B cell (primary cell): ENCODE data around the gene SHOX.

Experiments used
- CTCF ChIP-seq: fragments of 200-600 bp; IDR thresholded peaks from one replicate; pipeline ENCODE4 v1.8.0; 2022; ENCODE audit warnings: antibody characterized with exemption, mild to moderate bottlenecking
- EZH2 ChIP-seq: IDR thresholded peaks from 2 replicates; pipeline ENCODE4 v1.6.1; 2012; ENCODE audit warnings: borderline replicate concordance, low read depth, mild to moderate bottlenecking, moderate library complexity, low read length; ENCODE audit not compliant: insufficient read depth, poor library complexity, severe bottlenecking

- TF ChIP-seq CTCF, result no peak
- TF ChIP-seq EZH2, result no peak
Observed at GRCh38 chrX:646796-647195, 16.2 kb downstream of the SHOX start.
